GM19324 (cell line): ENCODE data around the gene ZCCHC13.
"Not testable (repeated sequence)": the region's sequence is repeated elsewhere in the genome, so short reads cannot be mapped to it uniquely, and the experiment has no call there.

ENCODE experiments used
- ATAC-seq: cut with Tn5 transposase; IDR thresholded peaks from one replicate; pipeline ENCODE4 v1.9.1; 2021; ENCODE audit warnings: mild to moderate bottlenecking, moderate library complexity; ENCODE audit not compliant: unreplicated experiment, low FRiP score

The ZCCHC13 gene

GRCh38 chrX:74319321-74319720 lies 15.3 kb downstream of the ZCCHC13 start:
- ATAC-seq = not testable (repeated sequence)

GRCh38 chrX:74321191-74321590 lies 17.2 kb downstream of the ZCCHC13 start:
- ATAC-seq = no peak

- no peak for ATAC-seq
Observed at GRCh38 chrX:74324131-74324530, 20.2 kb downstream of the ZCCHC13 start.

GRCh38 chrX:74325130-74326059 lies 21.4 kb downstream of the ZCCHC13 start:
- no peak for ATAC-seq

GRCh38 chrX:74338852-74339251 lies 34.9 kb downstream of the ZCCHC13 start:
- no peak for ATAC-seq

GRCh38 chrX:74340051-74340450 lies 36.1 kb downstream of the ZCCHC13 start:
- no peak for ATAC-seq

- ATAC-seq = not testable (repeated sequence)
Observed at GRCh38 chrX:74342211-74342610, 38.2 kb downstream of the ZCCHC13 start.

- peak; percentile 73 for ATAC-seq
Observed at GRCh38 chrX:74343343-74344279, 39.6 kb downstream of the ZCCHC13 start.

GRCh38 chrX:74344280-74344622 lies 40.3 kb downstream of the ZCCHC13 start:
- ATAC-seq = peak; percentile 23

- ATAC-seq = no peak
Observed at GRCh38 chrX:74346088-74346487, 42.1 kb downstream of the ZCCHC13 start.

- no peak for ATAC-seq
Observed at GRCh38 chrX:74349387-74349786, 45.4 kb downstream of the ZCCHC13 start.

- ATAC-seq = no peak
Observed at GRCh38 chrX:74351760-74352159, 47.8 kb downstream of the ZCCHC13 start.

GRCh38 chrX:74353984-74354383 lies 50.0 kb downstream of the ZCCHC13 start:
- no peak for ATAC-seq
